GM18499 (cell line): ENCODE measurements around the gene PPP1R9A.
A peak's percentile ranks its signal among the peaks of the same experiment; 100 is the strongest.

ENCODE experiments used
- ATAC-seq: cut with Tn5 transposase; IDR thresholded peaks from one replicate; pipeline ENCODE4 v1.9.1; 2021; ENCODE audit warnings: moderate number of reproducible peaks; ENCODE audit not compliant: insufficient read depth, unreplicated experiment

PPP1R9A gene

DNA sequence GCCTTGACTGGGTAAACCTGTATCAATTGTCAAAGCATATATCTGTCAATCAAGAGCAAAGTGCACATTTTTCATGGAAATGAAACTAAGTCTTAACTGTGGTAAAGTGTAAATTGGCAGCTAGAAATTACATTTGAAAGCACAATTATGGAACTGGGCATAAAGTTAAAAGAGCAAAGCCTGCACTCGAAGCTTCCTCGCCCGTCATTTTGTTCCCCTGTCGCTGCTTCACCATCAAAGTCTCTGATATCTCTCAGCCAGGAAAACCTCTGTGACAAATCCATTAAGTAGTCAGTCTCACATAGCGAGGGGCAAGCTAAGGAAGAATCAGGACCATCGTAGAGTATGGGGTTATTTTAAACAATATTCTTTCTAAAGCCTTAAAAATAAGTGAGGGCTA, 389.1 kb downstream of the PPP1R9A start:
- ATAC-seq, result no peak

DNA sequence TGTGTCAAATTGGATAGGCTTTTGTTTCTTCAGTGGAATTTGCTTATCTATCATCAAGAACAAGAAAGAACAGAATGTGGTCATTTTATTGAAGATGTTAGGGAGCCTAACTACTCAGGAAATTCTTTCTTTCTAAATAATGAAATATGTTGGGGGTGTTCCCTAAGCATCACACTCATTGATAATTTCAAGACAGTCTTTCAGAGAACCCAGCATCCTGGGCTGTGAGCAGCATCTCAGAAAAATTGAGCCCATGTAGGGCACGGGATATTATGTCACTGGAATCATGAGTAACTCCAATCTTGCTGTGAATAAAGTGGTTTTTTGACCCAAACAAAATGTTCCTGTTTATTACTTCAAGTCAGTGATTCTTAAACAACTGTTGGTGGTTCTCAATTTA, 389.6 kb downstream of the PPP1R9A start:
- ATAC-seq, result no peak

GRCh38 chr7:95298091-95298490, 390.7 kb downstream of the PPP1R9A start:
- no peak for ATAC-seq

DNA sequence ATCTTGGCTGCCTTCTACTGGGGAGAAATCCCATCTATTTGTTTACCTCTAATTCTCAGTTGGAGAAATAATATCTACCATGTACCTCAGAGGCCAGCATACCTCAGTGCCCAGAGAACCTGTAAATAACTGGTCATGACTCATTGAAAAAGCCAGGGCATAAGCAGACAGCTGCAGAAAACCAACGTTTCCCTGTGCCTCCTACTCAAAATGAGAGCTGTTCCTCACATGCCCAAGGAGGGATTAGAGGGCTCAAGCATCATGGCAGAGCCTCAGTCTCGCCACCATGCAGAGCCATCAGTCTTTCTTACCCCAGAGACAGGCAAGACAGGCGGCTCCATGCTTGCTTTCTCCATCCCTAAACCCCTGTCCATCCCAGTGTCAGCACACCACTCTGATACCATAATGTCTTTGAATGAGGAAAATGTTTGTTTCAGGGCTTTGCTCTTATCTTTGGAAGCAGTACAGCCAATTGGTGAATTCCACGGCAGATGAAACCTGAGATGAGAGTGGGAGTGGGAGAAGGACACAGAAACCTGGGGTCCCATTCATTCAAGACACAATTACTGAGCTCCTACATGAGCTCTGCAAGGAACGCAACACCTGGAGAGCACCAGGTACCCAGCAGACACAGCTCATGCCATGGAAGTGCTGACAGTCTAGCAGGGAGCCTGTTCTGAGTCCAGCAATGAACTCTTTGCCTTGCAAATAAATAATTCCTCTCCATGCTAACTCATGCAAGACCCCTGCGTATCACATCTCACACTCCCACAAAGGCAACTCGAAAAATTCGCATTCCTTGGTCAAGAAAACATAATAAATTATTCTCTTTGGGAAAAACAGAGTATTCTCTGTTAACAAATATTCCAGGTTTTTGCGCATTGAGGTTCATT, 395.9 kb downstream of the PPP1R9A start:
- no peak for ATAC-seq

DNA sequence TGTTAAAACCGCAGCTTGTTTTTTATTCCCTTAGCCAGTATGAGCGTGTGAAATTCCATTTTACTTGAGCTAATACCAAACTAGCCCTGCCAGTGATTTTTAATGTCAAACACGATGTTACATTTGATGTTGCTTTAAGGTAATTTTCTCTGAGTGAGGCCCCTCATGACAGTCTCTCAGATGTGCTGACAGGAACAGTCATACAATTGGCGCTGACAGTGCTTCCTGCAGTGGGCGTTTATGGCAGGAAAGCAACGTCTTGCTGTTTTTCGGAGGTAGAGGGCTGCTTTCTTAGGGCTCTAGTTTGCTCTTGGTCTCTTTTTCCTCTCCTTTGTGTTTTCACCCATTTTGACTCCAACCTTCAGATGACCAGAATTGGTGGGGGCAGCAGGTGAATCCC, 397.6 kb downstream of the PPP1R9A start:
- no peak for ATAC-seq

GRCh38 chr7:95309951-95310350, 402.6 kb downstream of the PPP1R9A start:
- no peak for ATAC-seq

DNA sequence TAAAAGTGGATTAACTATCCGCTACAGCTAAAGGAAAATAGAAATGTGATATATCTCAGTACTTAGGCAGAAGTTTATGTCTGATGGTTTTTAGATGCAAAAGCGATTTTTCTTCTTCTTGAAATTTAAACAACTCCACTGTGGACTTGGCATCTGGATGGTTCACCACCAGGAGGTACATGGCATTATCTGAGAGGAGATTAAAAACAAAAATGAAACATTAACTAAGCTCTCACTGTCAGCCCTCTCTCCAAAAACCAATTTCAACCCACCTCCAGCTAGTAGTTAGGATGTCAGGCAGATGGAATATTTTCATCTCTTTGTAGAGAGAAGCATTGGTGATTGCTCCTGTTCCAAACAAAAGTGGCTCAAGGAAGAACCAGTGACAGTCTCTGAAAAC, 404.0 kb downstream of the PPP1R9A start:
- no peak for ATAC-seq

DNA sequence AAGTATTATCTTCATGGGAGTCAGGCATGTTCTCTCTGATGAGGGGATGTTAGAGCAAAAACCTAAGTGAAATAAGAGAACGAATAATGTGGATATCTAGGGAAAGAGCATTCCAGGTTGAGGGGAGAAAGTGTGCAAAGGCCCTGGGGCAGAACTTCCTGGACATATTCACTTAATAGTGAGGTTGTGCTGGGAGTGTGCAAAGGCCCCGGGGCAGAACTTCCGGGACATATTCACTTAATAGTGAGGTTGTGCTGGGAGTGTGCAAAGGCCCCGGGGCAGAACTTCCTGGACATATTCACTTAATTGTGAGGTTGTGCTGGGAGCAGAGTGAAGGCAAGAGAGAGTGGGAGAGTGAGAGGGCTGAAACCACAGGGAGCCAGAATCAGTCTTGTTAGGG, 405.2 kb downstream of the PPP1R9A start:
- ATAC-seq, result no peak

GRCh38 chr7:95316588-95316987, 409.2 kb downstream of the PPP1R9A start:
- peak; percentile 71 for ATAC-seq

- no peak for ATAC-seq
Measured at GRCh38 chr7:95317546-95317945, 410.2 kb downstream of the PPP1R9A start.

- ATAC-seq, result no peak
Measured at GRCh38 chr7:95317966-95318365, 410.6 kb downstream of the PPP1R9A start.

DNA sequence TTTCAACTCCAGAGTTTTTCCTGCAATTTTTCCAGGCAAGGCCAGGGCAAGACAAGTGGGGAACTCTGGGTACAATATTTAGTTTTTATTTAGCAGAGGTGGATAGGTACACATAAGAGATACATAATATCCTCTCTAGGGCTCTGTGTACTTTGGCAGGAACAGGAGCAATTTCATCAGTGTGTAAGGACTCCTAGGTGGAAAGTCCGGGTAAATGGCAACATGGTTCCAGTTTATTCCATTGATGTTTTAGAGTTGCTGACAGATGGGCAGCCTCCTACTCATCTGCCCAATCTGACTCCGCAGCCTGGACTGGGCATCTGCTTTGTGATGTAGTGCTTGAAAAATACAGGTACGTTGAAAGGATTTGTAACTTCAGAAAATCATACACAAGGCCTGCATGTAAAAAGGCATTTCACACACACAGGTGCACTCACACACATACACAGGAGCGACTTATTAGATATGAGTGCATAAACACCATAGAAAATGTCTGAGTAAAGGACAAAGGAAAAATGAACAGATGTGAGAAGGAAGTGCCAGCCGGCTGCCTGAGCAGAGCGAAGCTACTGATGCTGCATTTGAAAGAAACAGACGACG, 411.2 kb downstream of the PPP1R9A start:
- ATAC-seq, result no peak

- no peak for ATAC-seq
Measured at GRCh38 chr7:95319570-95319969, 412.2 kb downstream of the PPP1R9A start.

GRCh38 chr7:95320651-95321050, 413.3 kb downstream of the PPP1R9A start:
- ATAC-seq, result no peak

DNA sequence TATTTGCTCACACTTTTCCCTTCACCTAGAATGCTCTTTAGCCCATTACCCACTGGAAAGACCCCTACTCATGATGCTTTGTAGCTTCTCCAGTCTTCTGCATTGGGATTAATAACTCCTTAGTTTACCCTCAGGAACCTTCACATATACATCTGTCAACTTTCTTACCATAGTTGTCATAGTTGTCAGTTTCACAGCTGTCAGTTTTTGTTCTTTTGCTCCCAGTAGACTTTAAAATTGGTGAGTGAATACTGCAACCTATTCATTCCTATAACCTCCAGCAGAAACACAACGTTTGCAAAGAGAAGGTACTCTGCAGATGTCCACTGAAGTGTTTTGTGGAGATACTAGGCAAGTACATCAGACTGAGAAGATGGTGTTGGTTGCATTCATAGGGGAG, 414.3 kb downstream of the PPP1R9A start:
- ATAC-seq, result no peak

- no peak for ATAC-seq
Measured at GRCh38 chr7:95322396-95322795, 415.0 kb downstream of the PPP1R9A start.

DNA sequence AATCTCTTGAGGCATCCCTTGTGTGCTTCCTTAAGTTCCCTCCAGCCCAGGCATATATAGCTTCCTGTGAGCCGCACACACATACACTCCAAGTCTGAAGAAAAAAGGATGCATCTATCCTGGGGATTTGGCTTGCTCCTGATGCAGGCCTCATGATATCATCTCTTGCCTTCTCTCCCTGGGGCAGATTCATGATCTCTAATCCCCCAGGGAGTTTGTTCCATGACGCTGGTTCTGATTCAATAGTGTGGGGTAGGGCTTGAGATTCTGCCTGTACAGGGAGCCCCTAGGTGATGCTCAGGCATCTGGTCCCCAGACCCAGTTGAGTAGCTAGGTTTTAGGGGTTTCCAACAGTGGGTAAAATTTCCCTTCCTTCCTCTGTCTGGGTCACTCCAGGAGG, 415.5 kb downstream of the PPP1R9A start:
- ATAC-seq, result no peak

- ATAC-seq, result no peak
Measured at GRCh38 chr7:95323410-95324129, 416.2 kb downstream of the PPP1R9A start.

- ATAC-seq, result no peak
Measured at GRCh38 chr7:95324431-95324830, 417.0 kb downstream of the PPP1R9A start, which contains the start of gene PON1. PON1 (minus strand) TSS chr7:95324532; CDS start chr7:95324475, 57 bp downstream.

DNA sequence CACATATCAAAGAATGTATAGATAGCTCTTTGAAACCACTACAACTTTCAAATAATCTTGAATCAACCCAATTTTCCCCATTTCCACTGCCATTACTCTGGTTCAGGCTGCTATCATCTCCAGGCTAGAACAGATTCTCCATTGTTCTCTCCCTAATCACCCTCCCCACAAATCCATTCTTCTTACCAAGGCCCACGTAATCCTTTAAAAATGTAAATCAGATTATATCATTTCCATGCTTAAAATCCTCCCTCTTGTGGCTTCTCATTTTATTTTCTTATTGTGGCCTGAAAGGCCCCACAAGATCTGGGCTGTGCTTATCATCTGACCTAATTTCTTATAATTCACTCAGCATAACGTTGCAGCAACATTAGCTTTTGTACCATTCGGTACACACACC, 420.0 kb downstream of the PPP1R9A start:
- no peak for ATAC-seq
